H9 (cell line): ENCODE measurements around the gene AKT3. TPM values are rescaled to one million over a fixed set of nuclear protein-coding genes. Genes with fewer than 3 reads are reported as not detected.

Source experiments
- DNase-seq: peaks from one replicate; pipeline ENCODE4 v3.0.0-alpha.2; 2017
- H2AFZ ChIP-seq: one replicate; pipeline ENCODE4 v1.6.1; 2013; ENCODE audit warnings: mild to moderate bottlenecking, low read length, control low read depth, moderate library complexity
- H2AK5ac ChIP-seq: 2 replicates; pipeline ENCODE4 v1.6.1; 2013; ENCODE audit warnings: low read length, control low read depth, mixed read lengths; ENCODE audit not compliant: insufficient read length
- H2BK120ac ChIP-seq: one replicate; pipeline ENCODE4 v1.6.1; 2013; ENCODE audit warnings: low read depth, mild to moderate bottlenecking, low read length, control low read depth, inconsistent platforms; ENCODE audit not compliant: poor library complexity, severe bottlenecking
- H2BK12ac ChIP-seq: 2 replicates; pipeline ENCODE4 v1.6.1; 2013; ENCODE audit warnings: low read length, control low read depth, mixed read lengths, low read depth; ENCODE audit not compliant: insufficient read length
- H2BK15ac ChIP-seq: 2 replicates; pipeline ENCODE4 v1.6.1; 2013; ENCODE audit warnings: low read depth, low read length, control low read depth
- H2BK20ac ChIP-seq: one replicate; pipeline ENCODE4 v1.6.1; 2013; ENCODE audit warnings: low read depth, mild to moderate bottlenecking, low read length, control low read depth, inconsistent platforms; ENCODE audit not compliant: poor library complexity, severe bottlenecking
- H2BK5ac ChIP-seq: 2 replicates; pipeline ENCODE4 v1.6.1; 2013; ENCODE audit warnings: low read length, control low read depth, mixed read lengths; ENCODE audit not compliant: insufficient read length
- H3K14ac ChIP-seq: 2 replicates; pipeline ENCODE4 v1.6.1; 2013; ENCODE audit warnings: low read length, control low read depth; ENCODE audit not compliant: insufficient read depth
- H3K18ac ChIP-seq: 2 replicates; pipeline ENCODE4 v1.6.1; 2013; ENCODE audit warnings: low read depth, mild to moderate bottlenecking, mixed read lengths, low read length, control low read depth; ENCODE audit not compliant: insufficient read length
- H3K23ac ChIP-seq: 2 replicates; pipeline ENCODE4 v1.6.1; 2013; ENCODE audit warnings: low read length, control low read depth, mixed read lengths, low read depth; ENCODE audit not compliant: insufficient read length
- H3K23me2 ChIP-seq: 2 replicates; pipeline ENCODE4 v1.6.1; 2013; ENCODE audit warnings: low read depth, mild to moderate bottlenecking, mixed read lengths, low read length, control low read depth; ENCODE audit not compliant: insufficient read length, poor library complexity, severe bottlenecking
- H3K27ac ChIP-seq: 2 replicates; pipeline ENCODE4 v1.5.1; 2013; ENCODE audit warnings: low read length, control low read depth, mixed read lengths, low read depth; ENCODE audit not compliant: insufficient read length
- H3K27me3 ChIP-seq: 2 replicates; pipeline ENCODE4 v1.6.1; 2013; ENCODE audit warnings: low read length, control low read depth, inconsistent platforms; ENCODE audit not compliant: insufficient read depth
- H3K4ac ChIP-seq: 2 replicates; pipeline ENCODE4 v1.6.1; 2013; ENCODE audit warnings: low read depth, mild to moderate bottlenecking, control low read depth, inconsistent platforms, low read length, moderate library complexity
- H3K4me1 ChIP-seq: 2 replicates; pipeline ENCODE4 v1.6.1; 2013; ENCODE audit warnings: low read length, control low read depth, inconsistent platforms; ENCODE audit not compliant: insufficient read depth
- H3K4me2 ChIP-seq: 2 replicates; pipeline ENCODE4 v1.6.1; 2013; ENCODE audit warnings: low read length, control low read depth, mixed read lengths; ENCODE audit not compliant: insufficient read length, insufficient read depth
- H3K56ac ChIP-seq: 2 replicates; pipeline ENCODE4 v1.6.1; 2013; ENCODE audit warnings: low read depth, mild to moderate bottlenecking, mixed read lengths, low read length, control low read depth; ENCODE audit not compliant: insufficient read length
- H3K79me1 ChIP-seq: 2 replicates; pipeline ENCODE4 v1.6.1; 2013; ENCODE audit warnings: low read depth, mild to moderate bottlenecking, moderate library complexity, low read length, control low read depth, inconsistent platforms; ENCODE audit not compliant: insufficient read depth, poor library complexity, severe bottlenecking
- H3K79me2 ChIP-seq: 2 replicates; pipeline ENCODE4 v1.6.1; 2013; ENCODE audit warnings: low read length, control low read depth, inconsistent platforms; ENCODE audit not compliant: insufficient read depth
- H3K9ac ChIP-seq: 2 replicates; pipeline ENCODE4 v1.6.1; 2013; ENCODE audit warnings: low read length, control low read depth, mixed read lengths; ENCODE audit not compliant: insufficient read length; ENCODE audit errors: extremely low read depth
- H3K9me3 ChIP-seq: one replicate; pipeline ENCODE4 v1.6.1; 2013; ENCODE audit warnings: low read depth, low read length, inconsistent platforms; ENCODE audit not compliant: control insufficient read depth
- H3T11ph ChIP-seq: one replicate; pipeline ENCODE4 v1.6.1; 2013; ENCODE audit warnings: mild to moderate bottlenecking, low read length, control low read depth, inconsistent platforms
- H4K20me1 ChIP-seq: one replicate; pipeline ENCODE4 v1.6.1; 2013; ENCODE audit not compliant: control insufficient read depth, insufficient read length, insufficient read depth
- H4K5ac ChIP-seq: 2 replicates; pipeline ENCODE4 v1.6.1; 2013; ENCODE audit warnings: low read depth, mild to moderate bottlenecking, mixed read lengths, low read length, control low read depth; ENCODE audit not compliant: insufficient read length
- H4K8ac ChIP-seq: replicated peaks from 2 replicates; pipeline ENCODE4 v1.6.1; 2013; ENCODE audit warnings: low read length, control low read depth, mixed read lengths, low read depth; ENCODE audit not compliant: insufficient read length
- H4K91ac ChIP-seq: 2 replicates; pipeline ENCODE4 v1.6.1; 2013; ENCODE audit warnings: low read depth, mild to moderate bottlenecking, moderate library complexity, mixed read lengths, low read length, control low read depth; ENCODE audit not compliant: insufficient read length
- H3K27ac Mint-ChIP-seq, 3 experiments: 2 replicates in 2 of 3; 3 replicates in 1 of 3; pipeline ENCODE4 v1.8.0; 2020 to 2021; ENCODE audit warnings: mixed read lengths in 3 of 3, mild to moderate bottlenecking in 1 of 3, moderate library complexity in 1 of 3
- H3K27me3 Mint-ChIP-seq: 2 replicates; pipeline ENCODE4 v1.8.0; 2021; ENCODE audit warnings: low read depth, mild to moderate bottlenecking, moderate library complexity, mixed read lengths
- H3K36me3 Mint-ChIP-seq, 3 experiments: 2 replicates in 2 of 3; 3 replicates in 1 of 3; pipeline ENCODE4 v1.8.0; 2020 to 2021; ENCODE audit warnings: low read depth in 3 of 3, mixed read lengths in 3 of 3; ENCODE audit not compliant: insufficient read depth in 1 of 3
- H3K4me1 Mint-ChIP-seq, 2 experiments: 2 replicates each; pipeline ENCODE4 v1.8.0; 2020; ENCODE audit warnings: mixed read lengths in 2 of 2
- H3K4me3 Mint-ChIP-seq, 2 experiments: 2 replicates in 1 of 2; 3 replicates in 1 of 2; pipeline ENCODE4 v1.8.0; 2020 to 2021; ENCODE audit warnings: mild to moderate bottlenecking in 2 of 2, mixed read lengths in 2 of 2, moderate library complexity in 1 of 2
- H3K9me3 Mint-ChIP-seq, 2 experiments: 2 replicates in 1 of 2; 3 replicates in 1 of 2; pipeline ENCODE4 v1.8.0; 2020; ENCODE audit warnings: mild to moderate bottlenecking in 2 of 2, mixed read lengths in 2 of 2, moderate library complexity in 1 of 2
- CTCF ChIP-seq: fragments of 200-600 bp; sonication (generic); conservative IDR thresholded peaks from 3 replicates; pipeline ENCODE4 v1.8.0; 2021; ENCODE audit warnings: antibody characterized with exemption, mild to moderate bottlenecking
- WGBS: extraction: QIAGEN DNeasy Blood & Tissue Kit; methylation state at CpG from one replicate; pipeline ENCODE4 v1.1.7; 2013; ENCODE audit warnings: missing lambda C conversion rate, low lambda C conversion rate, mixed read lengths; ENCODE audit not compliant: insufficient read length; ENCODE audit errors: extremely low coverage; 5-methylcytosine and 5-hydroxymethylcytosine counted together
- total RNA-seq: library from RNA; stranded (reverse); gene quantifications from 2 replicates; pipeline ENCODE4 v1.2.1, GENCODE V29; 2021

Gene AKT3
- total RNA-seq, 1 experiment from 2014 or later = 27.8 TPM

GRCh38 chr1:243489681-243490546 lies 360.1 kb downstream of the AKT3 start:
- H3K9me3 Mint-ChIP-seq = peaks cover 1 to 2% of the 10 kb centered on the region in 2 experiments; a peak in 2 of 5 replicates
- Histone ChIP-seq H3K4ac (no peak overlapping the region), H2BK120ac (no peak overlapping the region), H4K5ac (no peak overlapping the region), H3K27me3 (no peaks in the 10 kb centered on the region), H2BK5ac (no peak overlapping the region), H4K20me1 (no peaks in the 10 kb centered on the region), H3K79me1 (no peaks in the 10 kb centered on the region), H2BK12ac (no peak overlapping the region), H3K79me2 (no peaks in the 10 kb centered on the region), H3K14ac (no peak overlapping the region), H2BK15ac (no peak overlapping the region), H3K18ac (no peak overlapping the region), H3K23me2 (no peaks in the 10 kb centered on the region), H3K9me3 (no peaks in the 10 kb centered on the region), H4K8ac (no peak overlapping the region), H3K4me1 (peaks cover 10% of the 10 kb centered on the region; the same call in 1 of the 2 replicates), H3K27ac (peak overlapping the region; percentile 89), H3K9ac (no peak overlapping the region), H2AFZ (no peak overlapping the region), H3T11ph (no peak overlapping the region), H3K23ac (no peak overlapping the region), H3K56ac (no peak overlapping the region), H4K91ac (peak overlapping the region; percentile 37), H3K4me2 (no peak overlapping the region), H2AK5ac (peak overlapping the region; percentile 5), H2BK20ac (no peak overlapping the region)
- WGBS = no CpG with 5 or more reads among the region's 21 CpGs
- DNase-seq = no peak
- peaks cover 55 to 62% of the 10 kb centered on the region in 2 experiments for H3K4me1 Mint-ChIP-seq
- no peaks in the 10 kb centered on the region for H3K27me3 Mint-ChIP-seq
- H3K4me3 Mint-ChIP-seq = peak overlapping the region in 1 of 2 experiments; percentile 60; a peak in 2 of 5 replicates
- H3K27ac Mint-ChIP-seq = peak overlapping the region; percentile 81 to 99 (median 97); a peak in 6 of 7 replicates
- no peak for TF ChIP-seq CTCF
- peaks cover 2 to 4% (median 4%) of the 10 kb centered on the region in 3 experiments; a peak in 5 of 7 replicates for H3K36me3 Mint-ChIP-seq
